ENCODE results near the gene CDH4.

The CDH4 gene

GRCh38 chr20:61807471-61808160 lies 555.6 kb downstream of the CDH4 start:
- DNase-seq (ENCODE audit: low spot score): no peak

DNA sequence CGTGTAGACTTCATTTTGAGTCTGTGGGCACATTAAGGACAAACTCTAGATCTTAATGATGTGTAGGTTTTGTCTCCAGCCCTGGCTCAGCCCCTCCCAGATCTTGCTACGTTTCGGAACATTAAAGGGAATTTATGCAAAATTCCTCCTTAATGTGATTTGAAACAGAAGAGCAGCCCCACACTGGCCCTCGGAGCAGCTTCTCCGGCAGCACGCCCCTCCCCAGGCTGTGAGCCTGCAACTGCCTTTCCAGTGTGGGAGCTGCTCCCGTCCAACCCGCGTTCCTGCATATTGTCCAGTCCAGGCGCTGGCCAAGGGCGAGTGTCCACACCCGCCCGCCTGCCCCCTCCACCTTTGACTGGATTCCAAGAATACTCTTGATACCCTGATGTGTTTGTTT lies 556.4 kb downstream of the CDH4 start:
- no peak for DNase-seq (ENCODE audit: low spot score)

DNA sequence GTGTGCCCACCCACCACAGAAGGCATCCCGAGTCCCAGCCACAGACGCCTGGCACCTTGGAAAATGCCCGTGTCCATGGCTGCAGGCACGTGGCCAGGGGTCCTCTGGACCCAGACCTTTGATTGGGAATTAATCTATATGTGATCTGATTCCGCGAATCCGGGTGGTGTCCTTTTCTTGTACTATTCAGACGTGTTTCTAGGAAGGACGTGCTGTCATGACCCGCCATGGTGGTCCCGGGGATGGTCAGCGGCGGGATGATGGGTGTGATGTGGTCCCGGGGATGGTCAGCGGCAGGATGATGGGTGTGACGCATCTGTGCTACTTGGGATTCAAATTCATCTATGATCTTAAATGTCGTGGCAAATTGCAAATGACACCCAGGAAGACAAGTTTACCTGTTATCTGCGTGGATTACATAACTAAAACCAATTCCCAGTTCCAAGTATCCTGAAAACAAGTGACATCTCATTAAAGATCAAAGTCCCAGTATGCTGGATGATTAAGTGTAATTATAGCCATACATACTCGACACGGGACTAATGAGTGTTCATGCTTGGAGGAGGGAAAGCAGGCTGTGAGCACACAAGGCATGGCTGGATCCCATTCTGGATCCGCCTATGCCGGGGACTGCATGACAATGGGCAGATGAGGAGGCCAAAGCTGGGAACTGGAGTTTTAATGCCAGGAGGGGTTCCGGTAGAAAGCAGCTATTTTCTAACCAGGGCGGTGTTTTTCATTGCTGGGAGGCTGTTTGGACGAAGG lies 557.1 kb downstream of the CDH4 start:
- DNase-seq (ENCODE audit: low spot score): no peak

- DNase-seq (ENCODE audit: low spot score): no peak
These were observed 558.1 kb downstream of the CDH4 start for GRCh38 chr20:61810066-61810737.

GRCh38 chr20:61810738-61811135 lies 558.7 kb downstream of the CDH4 start:
- no peak for DNase-seq (ENCODE audit: low spot score)

- DNase-seq (ENCODE audit: low spot score): no peak
These were observed 559.1 kb downstream of the CDH4 start for GRCh38 chr20:61811166-61811565.

DNA sequence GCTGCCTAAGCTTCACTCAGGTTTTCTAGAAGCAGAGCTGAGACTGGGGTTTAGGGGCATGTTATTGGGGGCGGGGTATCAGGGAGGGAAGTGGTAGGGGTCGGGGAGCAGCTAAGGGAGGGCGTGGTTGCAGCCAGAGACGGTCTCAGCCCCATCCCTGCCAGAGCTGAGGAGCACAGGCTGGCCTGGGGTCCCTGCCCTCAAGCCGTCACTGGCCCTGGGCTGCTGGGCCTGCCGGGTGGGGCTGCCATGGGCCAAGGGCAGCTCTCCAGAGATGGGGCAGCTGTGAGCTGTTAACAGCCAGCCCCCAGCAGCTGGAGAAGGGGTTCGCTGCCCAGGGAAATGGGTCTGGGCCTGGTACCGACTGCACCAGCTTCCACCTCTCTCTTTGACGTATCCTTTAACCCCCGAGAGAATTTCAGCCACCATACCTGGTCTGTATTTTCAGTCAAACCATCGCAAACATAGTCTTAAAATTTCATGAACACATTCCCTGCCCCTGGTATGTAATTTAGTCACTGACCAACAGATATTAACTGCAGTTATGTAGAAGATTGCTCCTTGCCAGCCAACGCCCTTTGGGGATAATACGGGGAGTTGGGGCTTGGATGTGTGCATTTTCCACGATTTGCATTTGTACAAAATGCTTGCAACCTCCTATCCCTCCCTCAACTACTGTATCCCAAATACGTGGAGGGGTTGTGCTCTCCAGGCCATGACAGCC lies 560.2 kb downstream of the CDH4 start:
- no peak for DNase-seq (ENCODE audit: low spot score)

DNA sequence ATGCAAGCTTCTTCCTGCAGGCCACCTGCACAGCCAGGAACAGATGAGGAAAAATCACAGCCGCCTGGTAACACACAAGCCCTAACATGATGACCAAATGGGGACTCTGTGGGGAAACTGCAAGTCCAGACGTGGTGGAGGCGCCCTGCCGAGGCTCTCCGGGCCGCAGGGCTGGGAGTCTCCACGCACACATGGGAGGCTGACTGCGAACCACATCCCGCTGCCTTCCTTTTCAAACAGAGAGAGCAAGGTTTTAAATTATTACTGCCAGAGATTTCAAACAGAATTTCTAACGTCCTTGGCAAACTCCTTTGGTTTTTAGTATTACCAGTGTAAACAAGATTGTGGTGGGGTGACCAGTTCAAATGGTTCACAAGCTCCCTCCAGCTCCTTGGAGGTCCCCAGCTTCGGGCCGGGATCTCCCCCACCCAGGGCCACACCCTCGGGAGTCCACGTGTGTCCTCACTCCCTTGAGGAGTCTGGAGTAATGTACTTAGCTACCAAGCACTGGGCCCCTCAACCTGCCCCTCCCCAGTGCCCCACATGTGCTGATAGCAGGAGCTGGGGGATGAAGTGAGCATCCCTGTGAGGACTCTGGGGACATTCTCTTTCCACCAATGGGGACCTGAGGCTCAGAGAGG lies 560.9 kb downstream of the CDH4 start:
- DNase-seq (ENCODE audit: low spot score): no peak

DNA sequence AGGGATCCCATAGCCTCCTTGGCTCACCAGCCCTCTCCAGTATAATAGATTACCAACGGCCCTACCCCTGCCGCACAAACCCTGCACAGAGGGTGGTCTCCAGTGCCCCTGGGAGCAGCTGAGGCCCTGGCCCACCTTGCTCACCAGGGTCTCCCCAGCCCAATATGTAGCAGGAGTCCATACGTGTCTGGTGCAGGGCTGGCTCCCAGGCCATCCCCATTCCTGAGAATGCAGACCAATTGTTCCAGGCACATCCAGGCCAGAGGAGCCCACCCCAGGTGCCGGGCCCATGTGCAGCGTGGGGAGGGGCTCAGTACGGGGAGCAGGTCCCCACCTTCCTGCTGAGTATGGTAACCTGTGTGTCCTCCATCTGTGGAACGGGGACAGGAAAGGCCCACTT lies 561.7 kb downstream of the CDH4 start:
- no peak for DNase-seq (ENCODE audit: low spot score)

DNA sequence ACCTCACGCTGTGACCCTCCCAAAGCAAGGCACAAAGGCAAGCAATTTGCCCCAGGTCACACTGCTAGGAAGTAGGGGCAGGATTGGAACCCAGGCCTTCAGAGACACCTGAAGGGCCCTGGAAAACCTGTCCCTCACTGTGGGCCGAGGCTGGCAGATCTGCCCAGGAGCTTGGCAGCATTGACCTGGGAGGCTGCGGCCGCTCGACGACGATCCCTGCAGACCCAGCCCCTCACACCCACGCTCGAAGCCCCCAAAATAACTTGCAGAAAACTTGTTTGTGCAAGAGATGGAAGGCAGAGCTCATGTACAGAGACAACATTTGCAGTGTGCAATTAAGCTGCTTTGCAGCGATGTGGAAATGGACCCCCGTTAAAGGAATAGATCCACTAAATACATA lies 562.2 kb downstream of the CDH4 start:
- no peak for DNase-seq (ENCODE audit: low spot score)

- DNase-seq (ENCODE audit: low spot score): no peak
These were observed 562.7 kb downstream of the CDH4 start for GRCh38 chr20:61814726-61815125.

GRCh38 chr20:61815176-61815575 lies 563.1 kb downstream of the CDH4 start:
- DNase-seq (ENCODE audit: low spot score): no peak

- DNase-seq (ENCODE audit: low spot score): no peak
These were observed 563.6 kb downstream of the CDH4 start for GRCh38 chr20:61815678-61816077.

- no peak for DNase-seq (ENCODE audit: low spot score)
These were observed 564.8 kb downstream of the CDH4 start for GRCh38 chr20:61816606-61817460.

DNA sequence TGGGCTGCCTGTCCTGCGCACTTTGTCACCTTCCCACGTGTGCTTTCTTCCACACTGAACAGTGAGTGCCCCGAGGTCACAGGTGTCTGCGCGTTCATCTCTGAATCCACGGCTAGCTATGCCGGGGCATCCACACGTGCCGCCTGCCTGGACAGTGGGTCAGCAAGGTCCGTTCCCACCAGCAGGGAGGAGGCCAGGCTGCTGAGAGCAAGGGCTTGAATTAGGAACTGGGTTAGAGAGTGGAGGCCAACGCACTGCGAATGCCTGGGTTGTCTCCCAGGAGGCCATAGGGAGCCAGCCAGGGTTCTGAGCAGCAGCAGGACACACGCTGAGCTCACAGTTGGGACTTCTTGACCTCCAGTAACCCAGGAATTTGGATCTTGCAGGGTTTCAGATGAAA lies 565.5 kb downstream of the CDH4 start:
- DNase-seq (ENCODE audit: low spot score): no peak

DNA sequence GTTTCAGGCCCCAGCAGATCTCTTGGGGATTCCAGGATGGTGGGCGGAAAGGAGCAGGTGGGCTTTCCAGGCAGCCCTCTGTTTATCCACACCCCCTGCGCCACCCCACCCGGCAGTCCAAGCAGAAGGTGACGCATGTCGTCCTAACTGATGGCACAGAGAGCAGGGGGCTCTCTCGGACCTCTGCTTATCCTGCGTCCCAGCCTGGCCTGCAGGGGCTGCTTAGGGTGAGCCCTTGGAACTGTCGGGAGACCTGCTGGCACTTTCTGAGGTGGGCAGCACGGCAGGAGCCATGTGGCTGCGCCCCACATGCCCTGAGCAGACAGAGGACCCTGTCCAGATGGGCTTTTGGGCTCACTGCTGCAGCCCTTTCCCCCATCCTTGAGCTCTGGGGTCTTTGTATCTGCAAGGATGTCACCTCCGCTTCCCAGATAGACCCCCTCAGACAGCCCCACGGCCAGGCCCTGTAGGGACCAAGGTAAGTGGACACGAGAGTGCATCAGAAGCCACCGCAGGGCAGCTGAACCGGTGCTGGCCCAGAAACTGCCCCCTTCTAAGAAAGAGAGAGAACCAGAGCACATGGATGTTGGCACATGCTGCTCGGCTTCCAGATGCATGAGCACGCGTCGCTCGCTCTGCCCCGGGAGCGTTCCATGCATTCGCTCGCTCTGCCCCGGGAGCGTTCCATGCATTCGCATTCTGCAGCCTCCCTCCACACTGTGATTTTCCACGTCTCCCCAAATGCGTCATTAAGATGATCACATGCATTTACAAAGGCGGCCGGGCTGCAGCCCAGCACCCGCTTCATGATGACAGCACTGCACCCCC lies 566.9 kb downstream of the CDH4 start:
- no peak for DNase-seq (ENCODE audit: low spot score)

- DNase-seq (ENCODE audit: low spot score): no peak
These were observed 567.4 kb downstream of the CDH4 start for GRCh38 chr20:61819574-61819846.

- DNase-seq (ENCODE audit: low spot score): no peak
These were observed 568.1 kb downstream of the CDH4 start for GRCh38 chr20:61819921-61820825.

DNA sequence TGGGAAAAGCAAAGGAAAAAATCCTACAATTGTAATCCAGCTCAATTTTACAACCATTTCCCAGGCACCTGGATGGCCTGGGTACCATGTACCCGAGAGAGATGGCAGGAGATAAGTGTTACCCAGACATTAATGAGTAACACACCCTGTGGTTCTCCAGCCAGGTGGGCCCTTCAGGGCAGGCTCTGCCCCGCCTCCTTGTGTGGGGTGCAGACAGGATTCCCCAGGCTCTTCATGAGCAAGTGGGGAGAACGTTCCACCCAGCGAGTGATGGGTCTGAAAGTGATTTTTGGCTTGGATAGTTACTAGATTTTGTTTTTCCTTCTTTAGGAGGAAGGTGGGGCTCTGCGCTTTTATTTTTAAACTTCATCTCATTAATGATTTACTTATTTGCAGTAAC lies 569.7 kb downstream of the CDH4 start:
- no peak for DNase-seq (ENCODE audit: low spot score)
